Heart left ventricle (tissue), 13 donors: ENCODE data around the gene AKAP9.

Experiments
- POLR2A ChIP-seq, 2 donors: fragments of 450-650 bp; IDR thresholded peaks; one replicate each; pipeline ENCODE4 v1.6.1; 2017; ENCODE audit warnings: antibody characterized with exemption in 2 of 2, mild to moderate bottlenecking in 2 of 2, moderate library complexity in 2 of 2
- TF ChIP-seq, protein P1 (sequence below), 12 donors: fragments of 200-600 bp; sonication (generic) in 4 of 12; IDR thresholded peaks; one replicate each; pipeline versions ENCODE4 v1.5.0 to v1.8.0; 2018 to 2022; ENCODE audit warnings: antibody characterized with exemption in 12 of 12, mild to moderate bottlenecking in 5 of 12
- donor health status: ischemic (EF 13 %, LVEDD 7.1; RV severe dilation, severe dysfunction).
- donor health status: DM: no; HTN: yes; CAD: no.
- donor health status: DM: no; HTN: no; CAD: no.
- donor health status: ischemic (EF 25% LVEDD 6.9; RV normal size, moderate dysfunction).
- donor health status: ischemic (EF 25% LVEDD 5.7; RV mildly dilated, moderate dysfunction).
- donor health status: ischemic (EF 35%, LVEDD 5.7; RV mildly dilated, moderate dysfunction).
- donor health status: nonischemic (EF 11% LVEDD 7.7; RV severe dilation, severe dysfunction).
- donor health status: DM: yes; HTN: yes; CAD: no.
- donor health status: PGD.
- donor health status: ischemic (EF 29% LVEDD 5.4; RV normal size, mild dysfunction).
- donor health status: nonischemic (EF 23%, LVEDD 6.1; RV moderate dilation, normal function).

- TF ChIP-seq, protein P1, sequence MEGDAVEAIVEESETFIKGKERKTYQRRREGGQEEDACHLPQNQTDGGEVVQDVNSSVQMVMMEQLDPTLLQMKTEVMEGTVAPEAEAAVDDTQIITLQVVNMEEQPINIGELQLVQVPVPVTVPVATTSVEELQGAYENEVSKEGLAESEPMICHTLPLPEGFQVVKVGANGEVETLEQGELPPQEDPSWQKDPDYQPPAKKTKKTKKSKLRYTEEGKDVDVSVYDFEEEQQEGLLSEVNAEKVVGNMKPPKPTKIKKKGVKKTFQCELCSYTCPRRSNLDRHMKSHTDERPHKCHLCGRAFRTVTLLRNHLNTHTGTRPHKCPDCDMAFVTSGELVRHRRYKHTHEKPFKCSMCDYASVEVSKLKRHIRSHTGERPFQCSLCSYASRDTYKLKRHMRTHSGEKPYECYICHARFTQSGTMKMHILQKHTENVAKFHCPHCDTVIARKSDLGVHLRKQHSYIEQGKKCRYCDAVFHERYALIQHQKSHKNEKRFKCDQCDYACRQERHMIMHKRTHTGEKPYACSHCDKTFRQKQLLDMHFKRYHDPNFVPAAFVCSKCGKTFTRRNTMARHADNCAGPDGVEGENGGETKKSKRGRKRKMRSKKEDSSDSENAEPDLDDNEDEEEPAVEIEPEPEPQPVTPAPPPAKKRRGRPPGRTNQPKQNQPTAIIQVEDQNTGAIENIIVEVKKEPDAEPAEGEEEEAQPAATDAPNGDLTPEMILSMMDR (IDR thresholded peaks at IDR 0.05) = no peak
- TF ChIP-seq POLR2A (IDR thresholded peaks at IDR 0.05) = no peak
Measured at GRCh38 chr7:91892821-91893340, 47.8 kb upstream of the AKAP9 start.
